HG03025 (cell line): ENCODE data around the gene MTR.
"Not testable (repeated sequence)": the region's sequence is repeated elsewhere in the genome, so short reads cannot be mapped to it uniquely, and the experiment has no call there.

ENCODE experiments used
- ATAC-seq: cut with Tn5 transposase; IDR thresholded peaks from one replicate; pipeline ENCODE4 v1.9.1; 2021; ENCODE audit warnings: mild to moderate bottlenecking, moderate library complexity; ENCODE audit not compliant: unreplicated experiment, low FRiP score

MTR gene

GRCh38 chr1:236829085-236829484, 34.0 kb downstream of the MTR start:
- ATAC-seq: no peak

- no peak for ATAC-seq
Observed at GRCh38 chr1:236830116-236830515, 35.0 kb downstream of the MTR start.

GRCh38 chr1:236830560-236830959, 35.5 kb downstream of the MTR start:
- ATAC-seq: no peak

GRCh38 chr1:236833575-236833974, 38.5 kb downstream of the MTR start:
- ATAC-seq: no peak

- ATAC-seq: no peak
Observed at GRCh38 chr1:236834876-236835275, 39.8 kb downstream of the MTR start.

GRCh38 chr1:236835491-236835890, 40.4 kb downstream of the MTR start:
- no peak for ATAC-seq

- no peak for ATAC-seq
Observed at GRCh38 chr1:236836157-236836556, 41.1 kb downstream of the MTR start.

- ATAC-seq: no peak
Observed at GRCh38 chr1:236837115-236837514, 42.0 kb downstream of the MTR start.

GRCh38 chr1:236837897-236838296, 42.8 kb downstream of the MTR start:
- ATAC-seq: no peak

- no peak for ATAC-seq
Observed at GRCh38 chr1:236841341-236841740, 46.2 kb downstream of the MTR start.

- no peak for ATAC-seq
Observed at GRCh38 chr1:236844499-236845271, 49.6 kb downstream of the MTR start.

- no peak for ATAC-seq
Observed at GRCh38 chr1:236845830-236846229, 50.7 kb downstream of the MTR start.

- ATAC-seq: no peak
Observed at GRCh38 chr1:236848274-236848923, 53.3 kb downstream of the MTR start.

GRCh38 chr1:236850077-236850979, 55.2 kb downstream of the MTR start:
- ATAC-seq: no peak

- no peak for ATAC-seq
Observed at GRCh38 chr1:236851871-236852270, 56.8 kb downstream of the MTR start.

GRCh38 chr1:236853921-236854604, 59.0 kb downstream of the MTR start:
- no peak for ATAC-seq

GRCh38 chr1:236854605-236854983, 59.5 kb downstream of the MTR start:
- no peak for ATAC-seq

GRCh38 chr1:236856649-236857048, 61.6 kb downstream of the MTR start:
- ATAC-seq: not testable (repeated sequence)

GRCh38 chr1:236858165-236858564, 63.1 kb downstream of the MTR start:
- ATAC-seq: no peak

- no peak for ATAC-seq
Observed at GRCh38 chr1:236860101-236860500, 65.0 kb downstream of the MTR start.

- ATAC-seq: no peak
Observed at GRCh38 chr1:236860674-236861073, 65.6 kb downstream of the MTR start.
